Liver (tissue), 9 donors: ENCODE data around the gene PALM2AKAP2. TPM values are rescaled to one million over a fixed set of nuclear protein-coding genes. Genes with fewer than 3 reads are reported as not detected.

Source experiments
- DNase-seq: peaks from one replicate; pipeline ENCODE4 v3.0.0-alpha.2; 2017; ENCODE audit warnings: low spot score
- H3K27ac ChIP-seq, 2 donors: one replicate each; pipeline ENCODE4 v1.7.0; 2013; ENCODE audit warnings: inconsistent platforms in 2 of 2, low read length in 2 of 2, control low read depth in 1 of 2, low read depth in 1 of 2, mild to moderate bottlenecking in 1 of 2
- H3K27me3 ChIP-seq, 4 donors: one replicate each; pipeline versions ENCODE4 v1.6.1 to v1.7.0; 2013; ENCODE audit warnings: low read length in 3 of 4, inconsistent platforms in 1 of 4, mild to moderate bottlenecking in 1 of 4, moderate library complexity in 1 of 4; ENCODE audit not compliant: control insufficient read depth in 4 of 4, insufficient read depth in 4 of 4
- H3K36me3 ChIP-seq, 4 donors: one replicate each; pipeline versions ENCODE4 v1.6.1 to v1.7.0; 2013; ENCODE audit warnings: low read length in 3 of 4, mild to moderate bottlenecking in 3 of 4, low read depth in 1 of 4, moderate library complexity in 1 of 4; ENCODE audit not compliant: control insufficient read depth in 4 of 4, insufficient read depth in 3 of 4
- H3K4me1 ChIP-seq, 4 donors: one replicate each; pipeline versions ENCODE4 v1.6.1 to v1.7.0; 2013; ENCODE audit warnings: low read length in 3 of 4, mild to moderate bottlenecking in 3 of 4, moderate library complexity in 1 of 4; ENCODE audit not compliant: control insufficient read depth in 4 of 4, insufficient read depth in 4 of 4
- H3K4me3 ChIP-seq, 3 donors: one replicate each; pipeline versions ENCODE4 v1.6.1 to v1.7.0; 2013; ENCODE audit warnings: low read length in 3 of 3, control low read depth in 1 of 3, low read depth in 1 of 3, mild to moderate bottlenecking in 1 of 3
- H3K9ac ChIP-seq, 2 donors: one replicate each; pipeline ENCODE4 v1.7.0; 2013; ENCODE audit warnings: low read length in 2 of 2, mild to moderate bottlenecking in 2 of 2, moderate library complexity in 2 of 2, control low read depth in 1 of 2, low read depth in 1 of 2
- H3K9me3 ChIP-seq, 4 donors: one replicate each; pipeline versions ENCODE4 v1.6.1 to v1.7.0; 2013; ENCODE audit warnings: low read length in 3 of 4; ENCODE audit not compliant: control insufficient read depth in 4 of 4
- FOXA2 ChIP-seq: IDR thresholded peaks from 2 replicates; pipeline ENCODE4 v1.6.1; 2016; ENCODE audit warnings: antibody characterized with exemption
- HNF4G ChIP-seq: IDR thresholded peaks from 2 replicates; pipeline ENCODE4 v1.6.1; 2016; ENCODE audit warnings: antibody characterized with exemption
- JUND ChIP-seq, 2 donors: IDR thresholded peaks; 2 replicates each; pipeline ENCODE4 v1.6.1; 2016; ENCODE audit warnings: antibody characterized with exemption in 2 of 2
- SP1 ChIP-seq: IDR thresholded peaks from 2 replicates; pipeline ENCODE4 v1.6.1; 2018; ENCODE audit warnings: antibody characterized with exemption, mild to moderate bottlenecking
- WGBS: extraction: QIAGEN DNeasy Blood & Tissue Kit; methylation state at CpG from one replicate; pipeline ENCODE4 v1.1.7; 2013; 5-methylcytosine and 5-hydroxymethylcytosine counted together
- polyA plus RNA-seq, 2 donors: library from polyadenylated mRNA; stranded (reverse) in 1 of 2; unstranded in 1 of 2; fragments of 200-250 nt in 1 of 2; fragments of >200 nt in 1 of 2; fragmentation: Nextera tagmentation in 1 of 2; extraction: Ambion mirVana in 1 of 2; gene quantifications; one replicate each; pipeline versions ENCODE4 v1.2.1 to v1.2.3, GENCODE V29; 2013 to 2015
- total RNA-seq, 2 donors: library from RNA; depleted of rRNA; stranded (reverse); fragments of >200 nt; gene quantifications; one replicate each; pipeline ENCODE4 v1.2.3, GENCODE V29; 2014
- donor health status: healthy.
- donor health status: healthy.
- donor health status: healthy.
- donor health status: healthy.
- donor health status: healthy.

PALM2AKAP2 gene
- total and polyA plus RNA-seq, 4 donors: 4.6 to 47.9 (median 6.2) TPM

DNA sequence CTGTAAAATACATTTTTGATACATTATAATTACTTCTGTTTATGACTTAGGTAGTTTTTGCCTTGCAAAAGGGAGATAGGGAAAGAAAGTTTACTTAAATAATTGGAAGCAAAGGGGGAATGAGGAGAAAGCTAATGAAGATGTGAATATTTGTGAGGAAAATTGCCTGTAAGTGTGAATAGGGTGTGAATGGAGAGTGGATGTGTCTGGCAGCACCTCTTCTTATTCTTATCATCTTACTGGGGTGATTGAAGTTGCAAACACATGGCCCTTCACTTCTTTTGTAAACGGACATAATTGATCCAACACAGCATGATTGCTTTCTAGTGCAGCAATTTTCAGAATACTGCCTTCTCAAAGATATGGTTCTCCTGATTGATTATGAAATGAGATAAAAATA, 46.6 kb downstream of the PALM2AKAP2 start (continued):
- TF ChIP-seq HNF4G (no peak), FOXA2 (no peak), SP1 (no peak)

DNA sequence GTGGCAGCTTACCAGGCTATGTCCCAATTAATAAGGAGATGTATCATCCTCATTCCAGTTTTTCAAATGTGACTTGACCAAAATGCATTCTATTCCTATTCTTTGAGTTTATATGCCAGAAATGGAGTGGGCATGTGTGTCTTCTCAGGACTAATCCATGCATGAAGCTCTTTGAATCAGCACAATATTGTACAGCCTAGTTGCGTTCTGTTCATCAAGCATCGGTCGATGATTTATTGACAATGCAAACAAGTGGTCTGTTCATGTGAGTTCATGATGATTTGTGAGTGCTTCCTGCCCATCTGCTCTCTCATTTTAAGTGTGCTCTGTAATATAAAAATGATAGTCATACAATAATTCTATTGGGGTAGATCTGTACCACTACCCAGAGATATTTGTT, 48.3 kb downstream of the PALM2AKAP2 start:
- TF ChIP-seq JUND (IDR thresholded peaks at IDR 0.05): no peak
- H3K4me1 ChIP-seq: peaks cover 0 to 19% (median 13%) of the 10 kb centered on the region in 4 donors
- H3K27me3 ChIP-seq: no peaks in the 10 kb centered on the region
- 32% methylated on average over 3 of the region's 3 CpGs for WGBS
- no peaks in the 10 kb centered on the region for H3K36me3 ChIP-seq
- no peak overlapping the region for H3K9ac ChIP-seq
- no peak for DNase-seq
- H3K4me3 ChIP-seq: no peak overlapping the region
- H3K9me3 ChIP-seq: no peaks in the 10 kb centered on the region
- no peak overlapping the region for H3K27ac ChIP-seq
